ENCODE measurements around the gene MEG3. TPM values are rescaled to one million over a fixed set of nuclear protein-coding genes. Genes with fewer than 3 reads are reported as not detected.

MEG3 gene
- total and polyA plus RNA-seq, 9 of the 15 experiments (the other 6 are each of a cell fraction or from before 2014, with no cell fraction given), result 0.10 to 5.3 (median 1.0) TPM; not detected in 1

GRCh38 chr14:100850841-100851585 is 25.1 kb downstream of the MEG3 start (continued):
- peak; percentile 86 for TF ChIP-seq REST (IDR thresholded peaks at IDR 0.05; ENCODE audit: borderline replicate concordance)
- no peak for TF ChIP-seq REST (CRISPR knock-in tag; IDR thresholded peaks at IDR 0.05; ENCODE audit: low read depth)
- 0 out of 2 replicates have a peak, but pooled peaks have one; percentile 23 for TF ChIP-seq ZNF512 (tag; IDR thresholded peaks at IDR 0.05)
- TF ChIP-seq TRIM28 (IDR thresholded peaks at IDR 0.05), result no peak
- TF ChIP-seq RAD21 (CRISPR knock-in tag; conservative IDR thresholded peaks at IDR 0.05 in 1 of 2, IDR thresholded peaks at IDR 0.05 in 1 of 2), result peak; percentile 72 to 89
- 0 out of 2 replicates have a peak, but pooled peaks have one; percentile 58 for TF ChIP-seq CBX5 (IDR thresholded peaks at IDR 0.05; ENCODE audit: borderline replicate concordance, low read depth)
- no peak for TF ChIP-seq TBP (optimal IDR thresholded peaks at IDR 0.05; ENCODE audit: low read depth, low read length)
- peak; percentile 52; the same call in 1 of the 2 replicates for TF ChIP-seq CC2D1A (IDR thresholded peaks at IDR 0.05)
- peak; percentile 84 for TF ChIP-seq SMC3 (conservative IDR thresholded peaks at IDR 0.05; ENCODE audit: insufficient read depth, low read depth, low read length)
- TF ChIP-seq NELFE (IDR thresholded peaks at IDR 0.05; ENCODE audit: insufficient read depth, insufficient read length), result no peak
- no peak for TF ChIP-seq JUND (IDR thresholded peaks at IDR 0.05; ENCODE audit: borderline replicate concordance, low read depth, low read length)
- peak; percentile 12; the same call in 1 of the 3 replicates for TF ChIP-seq JUND (tag; IDR thresholded peaks at IDR 0.05; ENCODE audit: borderline replicate concordance, low read depth, low read length)
- peak; percentile 73; the same call in 1 of the 2 replicates for TF ChIP-seq MYNN (IDR thresholded peaks at IDR 0.05)
- TF ChIP-seq MYNN (CRISPR knock-in tag; IDR thresholded peaks at IDR 0.05), result no peak
- TF ChIP-seq VEZF1 (CRISPR knock-in tag; IDR thresholded peaks at IDR 0.05), result peak; percentile 47

Measured in K562 (cell line).